Inferior parietal cortex (tissue), 1 donor: Measurements from ENCODE around the gene SYNGR1.

Experiments used
- DNase-seq: peaks from one replicate; pipeline ENCODE4 v3.0.0-alpha.2; 2016; ENCODE audit errors: extremely low spot score

The SYNGR1 gene

GRCh38 chr22:39349967-39350726 is at the start of gene SYNGR1:
TSS of gene SYNGR1 (plus strand) at chr22:39349991. CDS start at chr22:39350011, 20 bp downstream.
- no peak for DNase-seq

GRCh38 chr22:39300186-39300830 is 49.5 kb upstream of the SYNGR1 start:
- DNase-seq = no peak

GRCh38 chr22:39301108-39301507 is 48.7 kb upstream of the SYNGR1 start:
- no peak for DNase-seq

- DNase-seq = no peak
Observed at GRCh38 chr22:39301926-39302325, 47.9 kb upstream of the SYNGR1 start.

- no peak for DNase-seq
Observed at GRCh38 chr22:39302431-39302960, 47.3 kb upstream of the SYNGR1 start.

- DNase-seq = no peak
Observed at GRCh38 chr22:39303358-39303757, 46.4 kb upstream of the SYNGR1 start.

GRCh38 chr22:39303892-39304671 is 45.7 kb upstream of the SYNGR1 start:
- DNase-seq = no peak

GRCh38 chr22:39306456-39307361 is 43.1 kb upstream of the SYNGR1 start:
- DNase-seq = no peak

- DNase-seq = no peak
Observed at GRCh38 chr22:39308614-39309363, 41.0 kb upstream of the SYNGR1 start.

GRCh38 chr22:39309364-39309861 is 40.4 kb upstream of the SYNGR1 start:
- no peak for DNase-seq

- no peak for DNase-seq
Observed at GRCh38 chr22:39309881-39310714, 39.7 kb upstream of the SYNGR1 start.

- DNase-seq = no peak
Observed at GRCh38 chr22:39311592-39312400, 38.0 kb upstream of the SYNGR1 start.

- no peak for DNase-seq
Observed at GRCh38 chr22:39312410-39312809, 37.4 kb upstream of the SYNGR1 start.

- no peak for DNase-seq
Observed at GRCh38 chr22:39313258-39314001, 36.4 kb upstream of the SYNGR1 start.

- no peak for DNase-seq
Observed at GRCh38 chr22:39314251-39314971, 35.4 kb upstream of the SYNGR1 start.

- no peak for DNase-seq
Observed at GRCh38 chr22:39315389-39315788, 34.4 kb upstream of the SYNGR1 start.

- DNase-seq = peak; percentile 85
Observed at GRCh38 chr22:39316440-39317083, 33.2 kb upstream of the SYNGR1 start.
